ENCODE results near the gene CCK.

- TF ChIP-seq CTCF (IDR thresholded peaks at IDR 0.05 in 4 of 5, conservative IDR thresholded peaks at IDR 0.05 in 1 of 5), result no peak
- TF ChIP-seq POLR2A (IDR thresholded peaks at IDR 0.05), result no peak
These were observed 41.8 kb downstream of the CCK start for GRCh38 chr3:42224178-42224577.

Measured in gastrocnemius medialis (tissue), 4 donors.